WTC11 (cell line): ENCODE results near the gene RABIF. TPM values are rescaled to one million over a fixed set of nuclear protein-coding genes. Genes with fewer than 3 reads are reported as not detected.

Experiments
- ATAC-seq: fragments of 200-7000 bp; cut with Tn5 transposase; 2 replicates; pipeline ENCODE4 v1.10.0; 2021; ENCODE audit warnings: mild to moderate bottlenecking, moderate library complexity
- CTCF ChIA-PET: fragments of 300-600 bp; sonication (Branson Sonifier 250); formaldehyde crosslinking; loops from one replicate; lab custom pipeline; 2021; ENCODE audit warnings: antibody characterized with exemption; lab: Charles Lee
- POLR2A ChIA-PET: fragments of 350-600 bp; sonication (Branson Sonifier 250); formaldehyde crosslinking; loops from one replicate; lab custom pipeline; 2021; ENCODE audit warnings: antibody characterized with exemption; lab: Charles Lee
- DNase-seq: peaks from one replicate; pipeline ENCODE4 v3.0.0; 2021; ENCODE audit warnings: low spot score
- H3K27ac Mint-ChIP-seq: 2 replicates; pipeline ENCODE4 v1.8.0; 2021; ENCODE audit warnings: mixed read lengths
- H3K27me3 Mint-ChIP-seq: 2 replicates; pipeline ENCODE4 v1.8.0; 2021; ENCODE audit warnings: low read depth, mild to moderate bottlenecking, moderate library complexity, mixed read lengths
- H3K36me3 Mint-ChIP-seq: 2 replicates; pipeline ENCODE4 v1.8.0; 2021; ENCODE audit warnings: mixed read lengths
- H3K4me1 Mint-ChIP-seq: 2 replicates; pipeline ENCODE4 v1.8.0; 2022; ENCODE audit warnings: mixed read lengths
- H3K4me3 Mint-ChIP-seq: 2 replicates; pipeline ENCODE4 v1.8.0; 2021; ENCODE audit warnings: mild to moderate bottlenecking, moderate library complexity, mixed read lengths
- H3K9me3 Mint-ChIP-seq: 2 replicates; pipeline ENCODE4 v1.8.0; 2021; ENCODE audit warnings: mixed read lengths
- HMGA2 ChIP-seq: fragments of 250-450 bp; sonication (Bioruptor Pico); IDR thresholded peaks from 2 replicates; pipeline ENCODE4 v1.4.0; 2021; ENCODE audit warnings: mild to moderate bottlenecking, moderate library complexity
- HMGXB4 ChIP-seq: sonication (generic); formaldehyde crosslinking; IDR thresholded peaks from 2 replicates; pipeline ENCODE4 v1.8.1; 2023; ENCODE audit warnings: mild to moderate bottlenecking, moderate library complexity, missing genetic modification reagents
- NFE2L1 ChIP-seq: sonication (generic); formaldehyde crosslinking; IDR thresholded peaks from 2 replicates; pipeline ENCODE4 v1.8.1; 2023; ENCODE audit warnings: missing genetic modification reagents
- OVOL2 ChIP-seq: fragments of 250-450 bp; sonication (Bioruptor Pico); IDR thresholded peaks from 2 replicates; pipeline ENCODE4 v1.9.0; 2021; ENCODE audit warnings: mild to moderate bottlenecking, borderline replicate concordance
- PRDM15 ChIP-seq: sonication (generic); formaldehyde crosslinking; IDR thresholded peaks from 2 replicates; pipeline ENCODE4 v1.8.0; 2022; ENCODE audit warnings: missing genetic modification reagents
- PRRX2 ChIP-seq: fragments of 250-450 bp; sonication (Bioruptor Pico); IDR thresholded peaks from 2 replicates; pipeline ENCODE4 v1.8.0; 2021; ENCODE audit warnings: mild to moderate bottlenecking
- RELA ChIP-seq: sonication (generic); formaldehyde crosslinking; IDR thresholded peaks from 2 replicates; pipeline ENCODE4 v1.8.1; 2022; ENCODE audit warnings: missing genetic modification reagents, mild to moderate bottlenecking, borderline replicate concordance
- SMAD4 ChIP-seq: sonication (generic); formaldehyde crosslinking; IDR thresholded peaks from 2 replicates; pipeline ENCODE4 v1.8.0; 2022; ENCODE audit warnings: mild to moderate bottlenecking, missing genetic modification reagents
- SP1 ChIP-seq: sonication (generic); formaldehyde crosslinking; conservative IDR thresholded peaks from 2 replicates; pipeline ENCODE4 v1.8.1; 2022; ENCODE audit warnings: missing genetic modification reagents
- TCF7 ChIP-seq: sonication (generic); formaldehyde crosslinking; IDR thresholded peaks from 2 replicates; pipeline ENCODE4 v1.8.0; 2022; ENCODE audit warnings: mild to moderate bottlenecking, low read depth, missing genetic modification reagents, moderate library complexity
- TEAD1 ChIP-seq: sonication (generic); formaldehyde crosslinking; IDR thresholded peaks from 2 replicates; pipeline ENCODE4 v1.8.0; 2022; ENCODE audit warnings: mild to moderate bottlenecking, missing genetic modification reagents
- ZBTB43 ChIP-seq: sonication (generic); formaldehyde crosslinking; IDR thresholded peaks from 2 replicates; pipeline ENCODE4 v1.8.1; 2023; ENCODE audit warnings: mild to moderate bottlenecking, missing genetic modification reagents
- ZNF416 ChIP-seq: fragments of 250-450 bp; sonication (Bioruptor Pico); IDR thresholded peaks from 2 replicates; pipeline ENCODE4 v1.9.0; 2021; ENCODE audit warnings: mild to moderate bottlenecking, inconsistent platforms
- ZNF423 ChIP-seq: fragments of 250-450 bp; sonication (Bioruptor Pico); IDR thresholded peaks from 2 replicates; pipeline ENCODE4 v2.1.2; 2022; ENCODE audit warnings: mild to moderate bottlenecking, moderate library complexity
- total RNA-seq: library from RNA; stranded (reverse); gene quantifications from 3 replicates; pipeline ENCODE4 v1.2.3, GENCODE V29; 2021
- TF ChIP-seq, protein P1 (sequence below): sonication (generic); formaldehyde crosslinking; IDR thresholded peaks from 2 replicates; pipeline ENCODE4 v1.8.1; 2022; ENCODE audit warnings: mild to moderate bottlenecking, missing genetic modification reagents, moderate library complexity, borderline replicate concordance
- TF ChIP-seq, protein P2 (sequence below): sonication (generic); formaldehyde crosslinking; IDR thresholded peaks from 2 replicates; pipeline ENCODE4 v1.8.1; 2023; ENCODE audit warnings: mild to moderate bottlenecking, missing genetic modification reagents, moderate library complexity
- TF ChIP-seq, protein P3 (sequence below): sonication (generic); formaldehyde crosslinking; IDR thresholded peaks from 2 replicates; pipeline ENCODE4 v1.8.1; 2022; ENCODE audit warnings: mild to moderate bottlenecking, moderate library complexity, missing genetic modification reagents
- TF ChIP-seq, protein P4 (sequence below): fragments of 250-450 bp; sonication (Bioruptor Pico); IDR thresholded peaks from 2 replicates; pipeline ENCODE4 v2.1.2; 2022; ENCODE audit warnings: mild to moderate bottlenecking, moderate library complexity
- TF ChIP-seq, protein P5 (sequence below): sonication (generic); formaldehyde crosslinking; conservative IDR thresholded peaks from 2 replicates; pipeline ENCODE4 v1.8.1; 2023; ENCODE audit warnings: mild to moderate bottlenecking, low read depth, missing genetic modification reagents, moderate library complexity
- TF ChIP-seq, protein P6 (sequence below): sonication (generic); formaldehyde crosslinking; IDR thresholded peaks from 2 replicates; pipeline ENCODE4 v1.8.0; 2022; ENCODE audit warnings: mild to moderate bottlenecking, missing genetic modification reagents

The RABIF gene
- total RNA-seq, 1 experiment from 2014 or later = 6.6 TPM

GRCh38 chr1:202909494-202909893 is 20.5 kb upstream of the RABIF start (continued):
- TF ChIP-seq, protein P1, sequence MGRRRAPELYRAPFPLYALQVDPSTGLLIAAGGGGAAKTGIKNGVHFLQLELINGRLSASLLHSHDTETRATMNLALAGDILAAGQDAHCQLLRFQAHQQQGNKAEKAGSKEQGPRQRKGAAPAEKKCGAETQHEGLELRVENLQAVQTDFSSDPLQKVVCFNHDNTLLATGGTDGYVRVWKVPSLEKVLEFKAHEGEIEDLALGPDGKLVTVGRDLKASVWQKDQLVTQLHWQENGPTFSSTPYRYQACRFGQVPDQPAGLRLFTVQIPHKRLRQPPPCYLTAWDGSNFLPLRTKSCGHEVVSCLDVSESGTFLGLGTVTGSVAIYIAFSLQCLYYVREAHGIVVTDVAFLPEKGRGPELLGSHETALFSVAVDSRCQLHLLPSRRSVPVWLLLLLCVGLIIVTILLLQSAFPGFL (CRISPR knock-in tag) = no peak
- TF ChIP-seq HMGXB4 (no peak), HMGA2 (no peak), OVOL2 (CRISPR knock-in tag) (no peak), RELA (CRISPR knock-in tag) (no peak), TEAD1 (CRISPR knock-in tag) (no peak), ZNF416 (CRISPR knock-in tag) (no peak), SMAD4 (CRISPR knock-in tag) (no peak), ZNF423 (CRISPR knock-in tag) (no peak), SP1 (no peak)
- TF ChIP-seq, protein P2, sequence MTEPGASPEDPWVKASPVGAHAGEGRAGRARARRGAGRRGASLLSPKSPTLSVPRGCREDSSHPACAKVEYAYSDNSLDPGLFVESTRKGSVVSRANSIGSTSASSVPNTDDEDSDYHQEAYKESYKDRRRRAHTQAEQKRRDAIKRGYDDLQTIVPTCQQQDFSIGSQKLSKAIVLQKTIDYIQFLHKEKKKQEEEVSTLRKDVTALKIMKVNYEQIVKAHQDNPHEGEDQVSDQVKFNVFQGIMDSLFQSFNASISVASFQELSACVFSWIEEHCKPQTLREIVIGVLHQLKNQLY = no peak
- TF ChIP-seq, protein P3, sequence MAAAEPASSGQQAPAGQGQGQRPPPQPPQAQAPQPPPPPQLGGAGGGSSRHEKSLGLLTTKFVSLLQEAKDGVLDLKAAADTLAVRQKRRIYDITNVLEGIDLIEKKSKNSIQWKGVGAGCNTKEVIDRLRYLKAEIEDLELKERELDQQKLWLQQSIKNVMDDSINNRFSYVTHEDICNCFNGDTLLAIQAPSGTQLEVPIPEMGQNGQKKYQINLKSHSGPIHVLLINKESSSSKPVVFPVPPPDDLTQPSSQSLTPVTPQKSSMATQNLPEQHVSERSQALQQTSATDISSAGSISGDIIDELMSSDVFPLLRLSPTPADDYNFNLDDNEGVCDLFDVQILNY = no peak
- TF ChIP-seq, protein P4, sequence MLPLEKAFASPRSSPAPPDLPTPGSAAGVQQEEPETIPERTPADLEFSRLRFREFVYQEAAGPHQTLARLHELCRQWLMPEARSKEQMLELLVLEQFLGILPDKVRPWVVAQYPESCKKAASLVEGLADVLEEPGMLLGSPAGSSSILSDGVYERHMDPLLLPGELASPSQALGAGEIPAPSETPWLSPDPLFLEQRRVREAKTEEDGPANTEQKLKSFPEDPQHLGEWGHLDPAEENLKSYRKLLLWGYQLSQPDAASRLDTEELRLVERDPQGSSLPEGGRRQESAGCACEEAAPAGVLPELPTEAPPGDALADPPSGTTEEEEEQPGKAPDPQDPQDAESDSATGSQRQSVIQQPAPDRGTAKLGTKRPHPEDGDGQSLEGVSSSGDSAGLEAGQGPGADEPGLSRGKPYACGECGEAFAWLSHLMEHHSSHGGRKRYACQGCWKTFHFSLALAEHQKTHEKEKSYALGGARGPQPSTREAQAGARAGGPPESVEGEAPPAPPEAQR (CRISPR knock-in tag) = no peak
- TF ChIP-seq, protein P5, sequence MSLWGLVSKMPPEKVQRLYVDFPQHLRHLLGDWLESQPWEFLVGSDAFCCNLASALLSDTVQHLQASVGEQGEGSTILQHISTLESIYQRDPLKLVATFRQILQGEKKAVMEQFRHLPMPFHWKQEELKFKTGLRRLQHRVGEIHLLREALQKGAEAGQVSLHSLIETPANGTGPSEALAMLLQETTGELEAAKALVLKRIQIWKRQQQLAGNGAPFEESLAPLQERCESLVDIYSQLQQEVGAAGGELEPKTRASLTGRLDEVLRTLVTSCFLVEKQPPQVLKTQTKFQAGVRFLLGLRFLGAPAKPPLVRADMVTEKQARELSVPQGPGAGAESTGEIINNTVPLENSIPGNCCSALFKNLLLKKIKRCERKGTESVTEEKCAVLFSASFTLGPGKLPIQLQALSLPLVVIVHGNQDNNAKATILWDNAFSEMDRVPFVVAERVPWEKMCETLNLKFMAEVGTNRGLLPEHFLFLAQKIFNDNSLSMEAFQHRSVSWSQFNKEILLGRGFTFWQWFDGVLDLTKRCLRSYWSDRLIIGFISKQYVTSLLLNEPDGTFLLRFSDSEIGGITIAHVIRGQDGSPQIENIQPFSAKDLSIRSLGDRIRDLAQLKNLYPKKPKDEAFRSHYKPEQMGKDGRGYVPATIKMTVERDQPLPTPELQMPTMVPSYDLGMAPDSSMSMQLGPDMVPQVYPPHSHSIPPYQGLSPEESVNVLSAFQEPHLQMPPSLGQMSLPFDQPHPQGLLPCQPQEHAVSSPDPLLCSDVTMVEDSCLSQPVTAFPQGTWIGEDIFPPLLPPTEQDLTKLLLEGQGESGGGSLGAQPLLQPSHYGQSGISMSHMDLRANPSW = no peak

- no peak for ATAC-seq
- CTCF ChIA-PET = no interaction called here
- H3K36me3 Mint-ChIP-seq = peaks cover 41% of the 10 kb centered on the region
- TF ChIP-seq PRRX2 (CRISPR knock-in tag) = no peak
- TF ChIP-seq, protein P6, sequence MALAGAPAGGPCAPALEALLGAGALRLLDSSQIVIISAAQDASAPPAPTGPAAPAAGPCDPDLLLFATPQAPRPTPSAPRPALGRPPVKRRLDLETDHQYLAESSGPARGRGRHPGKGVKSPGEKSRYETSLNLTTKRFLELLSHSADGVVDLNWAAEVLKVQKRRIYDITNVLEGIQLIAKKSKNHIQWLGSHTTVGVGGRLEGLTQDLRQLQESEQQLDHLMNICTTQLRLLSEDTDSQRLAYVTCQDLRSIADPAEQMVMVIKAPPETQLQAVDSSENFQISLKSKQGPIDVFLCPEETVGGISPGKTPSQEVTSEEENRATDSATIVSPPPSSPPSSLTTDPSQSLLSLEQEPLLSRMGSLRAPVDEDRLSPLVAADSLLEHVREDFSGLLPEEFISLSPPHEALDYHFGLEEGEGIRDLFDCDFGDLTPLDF (CRISPR knock-in tag) = no peak
- TF ChIP-seq NFE2L1 = no peak
- TF ChIP-seq PRDM15 (CRISPR knock-in tag) = no peak
- no peak for TF ChIP-seq TCF7
- no peak for TF ChIP-seq ZBTB43 (CRISPR knock-in tag)
- no peak for TF ChIP-seq HMGA2
Measured at GRCh38 chr1:202908998-202909397, 20.0 kb upstream of the RABIF start.

More at GRCh38 chr1:202908998-202909397, 20.0 kb upstream of the RABIF start:
- Mint-ChIP-seq H3K9me3 (no peaks in the 10 kb centered on the region), H3K27me3 (no peaks in the 10 kb centered on the region), H3K4me1 (no peaks in the 10 kb centered on the region), H3K27ac (no peak overlapping the region), H3K4me3 (no peak overlapping the region)
- POLR2A ChIA-PET = no interaction called here
- DNase-seq = no peak
